ENCODE data around the gene PRC1. TPM values are rescaled to one million over a fixed set of nuclear protein-coding genes. Genes with fewer than 3 reads are reported as not detected.

PRC1 gene
- total and polyA plus RNA-seq, 2 of the 13 experiments (the other 11 are each of a cell fraction or from before 2014, with no cell fraction given): 137 to 162 TPM

DNA sequence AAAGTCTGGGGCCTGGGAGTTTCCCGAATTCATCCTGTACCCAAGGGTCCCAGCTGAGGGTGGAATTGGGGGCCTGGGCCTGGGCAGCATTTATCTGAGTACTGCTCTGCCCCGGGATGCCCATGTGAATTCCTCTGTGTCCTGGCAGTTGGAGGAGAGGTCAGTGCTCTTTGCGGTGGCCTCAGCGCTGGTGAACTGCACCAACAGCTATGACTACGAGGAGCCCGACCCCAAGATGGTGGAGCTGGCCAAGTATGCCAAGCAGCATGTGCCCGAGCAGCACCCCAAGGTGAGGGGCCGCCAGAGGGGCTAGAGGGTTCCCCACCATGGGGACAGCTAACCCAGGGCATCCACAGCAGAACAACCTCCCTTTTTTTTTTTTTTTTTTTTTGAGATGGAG is 45.8 kb downstream of the PRC1 start:
- POLR2A ChIA-PET: no interaction called here

More for the DNA sequence above, 45.8 kb downstream of the PRC1 start:
- no peak overlapping the region for H3K4me3 ChIP-seq (replicated peaks in 1 of 3; ENCODE audit: insufficient read depth in 1 of 3, low read depth in 2 of 3, low read length in 3 of 3)
- no peak overlapping the region for H2AFZ ChIP-seq (ENCODE audit: low read length)
- H3K27me3 ChIP-seq (ENCODE audit: control insufficient read depth in 1 of 2, insufficient read depth in 2 of 2, low read length in 2 of 2): no peaks in the 10 kb centered on the region
- no peak overlapping the region for H3K4me2 ChIP-seq (ENCODE audit: low read depth, low read length)
- CTCF ChIA-PET (ENCODE audit: low intra/inter-chr PET ratio, low total read pairs): no interaction called here
- no peaks in the 10 kb centered on the region for H4K20me1 ChIP-seq (ENCODE audit: insufficient read depth, low read length)
- no peaks in the 10 kb centered on the region for H3K79me2 ChIP-seq (ENCODE audit: insufficient read depth, low read length)
- in situ Hi-C loops (cut with HindIII; ENCODE audit: extremely low pct_ligation_motif_present, low pct_unique_long_range_greater_than_20kb): loop anchor here (25.0 kb wide), 1 partner anchor 314 kb away; no protein-coding TSS in a partner anchor
- no peaks in the 10 kb centered on the region for H3K9me3 ChIP-seq (ENCODE audit: low read length)
- BruUV-seq (replicated peaks): no TSS peak
- no peaks in the 10 kb centered on the region for H3K4me1 ChIP-seq (ENCODE audit: insufficient read depth, low read length)
- H3K9ac ChIP-seq (ENCODE audit: insufficient read depth, low read depth, low read length): no peak overlapping the region
- DNase-seq (ENCODE audit: low spot score) (no peak), FAIRE-seq (no peak), ATAC-seq (no peak)
- intact Hi-C loops (cut with micrococcal nuclease; ENCODE audit: unreplicated experiment): no loop called here
- 94% methylated on average over 3 of the region's 8 CpGs for WGBS (ENCODE audit: low lambda C conversion rate)
- TF ChIP-seq MTA1 (CRISPR knock-in tag; IDR thresholded peaks at IDR 0.05; ENCODE audit: borderline replicate concordance) (no peak), TRAFD1 (CRISPR knock-in tag; IDR thresholded peaks at IDR 0.05; ENCODE audit: borderline replicate concordance) (no peak), FOXJ3 (CRISPR knock-in tag; IDR thresholded peaks at IDR 0.05; ENCODE audit: borderline replicate concordance) (no peak)
- TF ChIP-seq, protein P1, sequence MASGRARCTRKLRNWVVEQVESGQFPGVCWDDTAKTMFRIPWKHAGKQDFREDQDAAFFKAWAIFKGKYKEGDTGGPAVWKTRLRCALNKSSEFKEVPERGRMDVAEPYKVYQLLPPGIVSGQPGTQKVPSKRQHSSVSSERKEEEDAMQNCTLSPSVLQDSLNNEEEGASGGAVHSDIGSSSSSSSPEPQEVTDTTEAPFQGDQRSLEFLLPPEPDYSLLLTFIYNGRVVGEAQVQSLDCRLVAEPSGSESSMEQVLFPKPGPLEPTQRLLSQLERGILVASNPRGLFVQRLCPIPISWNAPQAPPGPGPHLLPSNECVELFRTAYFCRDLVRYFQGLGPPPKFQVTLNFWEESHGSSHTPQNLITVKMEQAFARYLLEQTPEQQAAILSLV (CRISPR knock-in tag; IDR thresholded peaks at IDR 0.05; ENCODE audit: borderline replicate concordance): no peak
- H3K36me3 ChIP-seq (replicated peaks in 1 of 2; ENCODE audit: control insufficient read depth in 1 of 2, insufficient read depth in 2 of 2, low read length in 2 of 2): peaks cover 24 to 70% of the 10 kb centered on the region in 2 experiments; a peak in 4 of 5 replicates
- H3K27ac ChIP-seq (ENCODE audit: extremely low read length, insufficient read depth, low read length): no peak overlapping the region

Data from HepG2 (cell line).